ENCODE results near the gene RAP2B.
"Not testable (repeated sequence)": the region's sequence is repeated elsewhere in the genome, so short reads cannot be mapped to it uniquely, and the experiment has no call there.

Gene RAP2B

DNA sequence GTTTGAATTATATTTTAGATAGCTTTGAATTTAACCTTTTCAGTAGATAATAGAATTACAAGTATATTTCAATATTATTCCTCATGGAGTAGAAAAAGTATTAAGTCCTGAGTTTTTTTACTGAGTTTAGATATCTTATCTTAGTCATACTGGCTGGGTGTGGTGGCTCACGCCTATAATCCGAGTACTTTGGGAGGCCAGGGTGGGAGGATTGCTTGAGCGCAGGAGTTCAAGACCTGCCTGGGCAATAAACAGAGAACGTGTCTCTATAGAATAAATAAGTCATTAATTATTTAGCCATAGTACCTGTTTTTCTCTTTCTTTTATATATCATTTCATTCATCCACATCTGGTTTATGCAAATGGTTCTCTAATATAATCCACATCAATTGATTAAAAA, 9.9 kb downstream of the RAP2B start:
- H3K9ac ChIP-seq (ENCODE audit: low read depth, low read length), result no peak overlapping the region
- 91% methylated on average over 3 of the region's 4 CpGs for WGBS
- H3K4me3 ChIP-seq (ENCODE audit: low read length), result no peak overlapping the region
- H3K9me3 ChIP-seq (ENCODE audit: insufficient read depth, low read depth, low read length), result peaks cover 6% of the 10 kb centered on the region; the same call in 1 of the 2 replicates
- H3K27ac ChIP-seq (ENCODE audit: low read depth, low read length), result no peak overlapping the region
- no peaks in the 10 kb centered on the region for H3K27me3 ChIP-seq (ENCODE audit: insufficient read depth, low read length)
- H3K36me3 ChIP-seq (ENCODE audit: insufficient read depth, low read length), result peaks cover 3% of the 10 kb centered on the region; the same call in 1 of the 2 replicates
- 0 out of 2 replicates have a peak, but pooled peaks cover 10% of the 10 kb centered on the region for H3K4me1 ChIP-seq (ENCODE audit: insufficient read depth, low read length)

DNA sequence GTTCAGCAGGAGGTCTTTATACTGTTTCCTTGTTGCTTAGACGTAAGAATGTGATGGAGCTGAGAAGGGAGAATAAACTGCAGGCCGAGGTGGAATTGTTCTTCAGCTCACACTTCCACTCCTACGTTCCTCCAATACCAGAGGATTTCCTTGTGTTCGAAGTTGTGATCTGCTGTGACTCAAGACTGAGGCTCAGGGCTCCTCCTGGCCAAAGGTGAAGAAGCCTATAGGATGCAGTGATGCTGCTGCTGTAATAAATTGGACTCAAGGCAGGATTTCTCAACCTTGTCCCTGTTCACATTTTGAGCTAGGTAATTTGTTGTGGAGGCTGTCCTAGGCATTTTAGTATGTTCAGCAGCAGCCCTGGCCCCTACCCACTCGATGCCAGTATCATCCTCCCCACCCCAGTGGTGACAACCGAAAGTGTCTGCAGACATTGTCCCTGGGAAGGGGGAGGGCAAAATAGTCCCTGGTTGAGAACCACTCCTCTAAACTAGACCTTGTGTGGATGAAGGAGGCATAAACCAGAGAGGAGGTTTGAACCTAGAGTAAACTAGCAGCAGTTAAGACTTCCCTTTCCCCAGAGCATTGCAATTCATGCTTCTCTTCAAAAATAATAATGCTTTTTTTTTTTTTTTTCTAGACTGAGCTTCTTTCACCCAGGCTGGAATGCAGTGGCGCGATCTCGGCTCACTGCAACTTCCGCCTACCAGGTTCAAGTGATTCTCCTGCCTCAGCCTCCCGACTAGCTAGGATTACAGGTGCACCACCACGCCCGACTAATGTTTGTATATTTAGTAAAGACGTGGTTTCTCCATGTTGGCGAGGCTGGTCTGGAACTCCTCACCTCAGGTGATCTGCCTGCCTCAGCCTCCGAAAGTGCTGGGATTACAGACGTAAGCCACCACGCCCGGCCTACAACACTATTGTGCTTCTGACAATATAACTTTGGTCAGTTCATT, 11.1 kb downstream of the RAP2B start:
- peaks cover 6% of the 10 kb centered on the region; the same call in 1 of the 2 replicates for H3K9me3 ChIP-seq (ENCODE audit: insufficient read depth, low read depth, low read length)
- no peak overlapping the region for H3K4me3 ChIP-seq (ENCODE audit: low read length)
- WGBS, result 96% methylated on average over 17 of the region's 19 CpGs
- no peak overlapping the region for H3K27ac ChIP-seq (ENCODE audit: low read depth, low read length)
- no peaks in the 10 kb centered on the region for H3K27me3 ChIP-seq (ENCODE audit: insufficient read depth, low read length)
- 0 out of 2 replicates have a peak, but pooled peaks cover 3% of the 10 kb centered on the region for H3K36me3 ChIP-seq (ENCODE audit: insufficient read depth, low read length)
- no peak overlapping the region for H3K9ac ChIP-seq (ENCODE audit: low read depth, low read length)
- 0 out of 2 replicates have a peak, but pooled peaks cover 10% of the 10 kb centered on the region for H3K4me1 ChIP-seq (ENCODE audit: insufficient read depth, low read length)

- no peak overlapping the region for H3K9ac ChIP-seq (ENCODE audit: low read depth, low read length)
- peaks cover 6% of the 10 kb centered on the region; the same call in 1 of the 2 replicates for H3K9me3 ChIP-seq (ENCODE audit: insufficient read depth, low read depth, low read length)
- no peak overlapping the region for H3K27ac ChIP-seq (ENCODE audit: low read depth, low read length)
- H3K4me1 ChIP-seq (ENCODE audit: insufficient read depth, low read length), result 0 out of 2 replicates have a peak, but pooled peaks cover 10% of the 10 kb centered on the region
- H3K36me3 ChIP-seq (ENCODE audit: insufficient read depth, low read length), result no peaks in the 10 kb centered on the region
- H3K4me3 ChIP-seq (ENCODE audit: low read length), result no peak overlapping the region
- WGBS, result 85% methylated on average over 5 of the region's 6 CpGs
- H3K27me3 ChIP-seq (ENCODE audit: insufficient read depth, low read length), result no peaks in the 10 kb centered on the region
Observed at GRCh38 chr3:153173758-153174516, 11.9 kb downstream of the RAP2B start.

DNA sequence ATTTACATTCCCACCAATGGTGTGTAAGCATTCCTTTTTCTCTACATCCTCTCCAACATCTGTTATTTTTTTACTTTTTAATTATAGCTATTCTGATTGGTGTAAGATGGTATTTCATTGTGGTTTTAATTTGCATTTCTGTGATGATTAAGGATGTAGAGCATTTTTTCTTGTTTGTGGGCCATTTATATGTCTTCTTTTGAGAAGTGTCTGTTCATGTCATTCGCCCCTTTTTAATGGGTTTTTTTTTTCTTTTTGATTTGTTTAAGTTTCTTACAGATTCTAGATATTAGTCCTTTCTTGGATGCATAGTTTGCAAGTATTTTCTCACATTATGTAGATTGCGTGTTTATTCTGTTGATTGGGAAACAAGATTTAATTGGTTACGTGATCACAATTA, 14.2 kb downstream of the RAP2B start:
- Histone ChIP-seq H3K9me3 (ENCODE audit: insufficient read depth, low read depth, low read length) (peaks cover 6% of the 10 kb centered on the region; the same call in 1 of the 2 replicates), H3K27ac (ENCODE audit: low read depth, low read length) (no peak overlapping the region), H3K4me3 (ENCODE audit: low read length) (no peak overlapping the region), H3K36me3 (ENCODE audit: insufficient read depth, low read length) (no peaks in the 10 kb centered on the region), H3K4me1 (ENCODE audit: insufficient read depth, low read length) (0 out of 2 replicates have a peak, but pooled peaks cover 10% of the 10 kb centered on the region), H3K9ac (ENCODE audit: low read depth, low read length) (no peak overlapping the region), H3K27me3 (ENCODE audit: insufficient read depth, low read length) (no peaks in the 10 kb centered on the region)
- 97% methylated on average over 3 of the region's 3 CpGs for WGBS

GRCh38 chr3:153180860-153181372, 18.9 kb downstream of the RAP2B start:
- H3K9ac ChIP-seq (ENCODE audit: low read depth, low read length), result no peak overlapping the region
- WGBS, result 95% methylated on average over 1 of the region's 1 CpG
- H3K9me3 ChIP-seq (ENCODE audit: insufficient read depth, low read depth, low read length), result peaks cover 4% of the 10 kb centered on the region; the same call in 1 of the 2 replicates
- H3K36me3 ChIP-seq (ENCODE audit: insufficient read depth, low read length), result no peaks in the 10 kb centered on the region
- H3K27me3 ChIP-seq (ENCODE audit: insufficient read depth, low read length), result no peaks in the 10 kb centered on the region
- no peaks in the 10 kb centered on the region; the same call in 1 of the 2 replicates for H3K4me1 ChIP-seq (ENCODE audit: insufficient read depth, low read length)
- no peak overlapping the region for H3K27ac ChIP-seq (ENCODE audit: low read depth, low read length)
- no peak overlapping the region for H3K4me3 ChIP-seq (ENCODE audit: low read length)

DNA sequence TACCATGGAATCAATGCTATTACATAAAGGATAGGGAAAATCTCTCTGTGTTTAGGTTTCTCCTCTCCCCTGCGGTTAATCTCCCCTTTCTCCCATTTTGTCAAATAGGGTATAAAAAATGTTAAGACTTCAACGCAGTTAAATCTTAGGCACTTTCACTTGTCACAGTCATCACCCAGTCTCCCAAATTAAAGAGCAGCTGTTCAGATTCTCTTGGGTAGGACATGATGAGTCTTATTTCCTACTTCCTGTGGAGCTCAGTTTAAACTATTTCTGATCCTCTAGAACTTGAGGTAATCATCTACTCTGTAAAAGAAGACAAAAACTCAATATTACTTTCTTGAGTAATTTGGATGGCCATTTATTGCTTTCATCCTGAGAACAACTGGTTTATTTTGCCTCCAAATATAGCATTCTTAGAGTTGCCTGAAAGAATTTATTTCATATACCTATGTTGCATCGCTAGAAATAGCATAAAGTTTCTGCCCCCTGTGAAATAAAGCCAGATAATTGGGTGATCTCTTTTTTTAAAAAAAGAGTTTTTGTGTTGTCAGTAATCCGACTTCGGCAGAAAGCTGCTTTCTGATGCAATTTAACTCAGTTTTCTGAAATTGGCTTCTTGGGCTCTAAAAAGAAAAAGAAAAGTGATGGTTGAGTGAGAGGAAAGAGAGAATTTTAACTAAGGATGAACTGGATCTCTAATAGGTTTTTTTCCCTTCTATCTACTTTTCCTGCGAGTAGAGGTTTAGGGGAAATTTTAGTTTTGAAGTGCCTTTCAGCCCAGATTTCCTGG, 20.7 kb downstream of the RAP2B start:
- Histone ChIP-seq H3K27me3 (ENCODE audit: insufficient read depth, low read length) (no peaks in the 10 kb centered on the region), H3K4me3 (ENCODE audit: low read length) (no peak overlapping the region), H3K36me3 (ENCODE audit: insufficient read depth, low read length) (no peaks in the 10 kb centered on the region), H3K27ac (ENCODE audit: low read depth, low read length) (no peak overlapping the region), H3K4me1 (ENCODE audit: insufficient read depth, low read length) (no peaks in the 10 kb centered on the region; the same call in 1 of the 2 replicates), H3K9me3 (ENCODE audit: insufficient read depth, low read depth, low read length) (no peaks in the 10 kb centered on the region), H3K9ac (ENCODE audit: low read depth, low read length) (no peak overlapping the region)
- 97% methylated on average over 4 of the region's 6 CpGs for WGBS

DNA sequence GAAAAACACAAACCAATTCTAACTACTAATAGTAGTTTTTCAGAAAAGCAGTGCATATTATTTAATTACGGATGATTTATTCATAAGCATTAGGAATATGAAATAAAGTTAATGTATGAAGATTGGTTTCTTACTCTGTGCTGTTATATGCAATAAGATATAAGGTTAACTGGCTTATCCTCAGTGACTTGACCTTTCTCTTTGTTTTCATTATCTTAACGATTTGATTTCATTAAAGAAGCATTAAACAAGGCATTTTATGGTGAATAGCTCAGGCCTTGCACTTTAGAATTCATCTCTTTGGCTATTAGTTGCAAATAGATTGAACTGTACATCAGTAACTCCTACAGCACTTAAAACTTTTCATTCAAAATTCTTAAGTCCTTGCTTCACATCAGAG, 28.9 kb downstream of the RAP2B start:
- Histone ChIP-seq H3K9me3 (ENCODE audit: insufficient read depth, low read depth, low read length) (no peaks in the 10 kb centered on the region), H3K9ac (ENCODE audit: low read depth, low read length) (no peak overlapping the region), H3K27me3 (ENCODE audit: insufficient read depth, low read length) (no peaks in the 10 kb centered on the region), H3K4me3 (ENCODE audit: low read length) (no peak overlapping the region), H3K4me1 (ENCODE audit: insufficient read depth, low read length) (no peaks in the 10 kb centered on the region), H3K36me3 (ENCODE audit: insufficient read depth, low read length) (no peaks in the 10 kb centered on the region), H3K27ac (ENCODE audit: low read depth, low read length) (no peak overlapping the region)
- 94% methylated on average over 2 of the region's 2 CpGs for WGBS

DNA sequence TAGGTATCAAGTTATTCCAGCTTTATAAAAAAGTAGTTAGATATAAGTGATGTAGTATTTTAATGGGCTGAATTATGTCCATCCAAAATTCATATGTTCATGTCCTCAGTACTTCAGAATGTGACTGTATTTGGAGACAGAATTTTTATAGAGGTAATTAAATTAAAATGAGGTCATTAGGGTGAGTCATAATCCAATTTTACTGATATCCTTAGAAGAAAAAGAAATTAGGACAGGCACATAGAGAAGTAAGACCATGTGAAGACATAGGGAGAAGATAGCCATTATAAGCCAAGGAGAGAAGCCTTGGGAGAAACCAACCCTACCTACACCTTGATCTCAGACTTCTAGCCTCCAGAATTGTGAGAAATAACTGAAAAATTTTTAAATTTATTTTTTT, 30.3 kb downstream of the RAP2B start:
- H3K4me3 ChIP-seq (ENCODE audit: low read length), result no peak overlapping the region
- no peaks in the 10 kb centered on the region for H3K36me3 ChIP-seq (ENCODE audit: insufficient read depth, low read length)
- H3K27ac ChIP-seq (ENCODE audit: low read depth, low read length), result no peak overlapping the region
- no peaks in the 10 kb centered on the region for H3K9me3 ChIP-seq (ENCODE audit: insufficient read depth, low read depth, low read length)
- no peak overlapping the region for H3K9ac ChIP-seq (ENCODE audit: low read depth, low read length)
- no peaks in the 10 kb centered on the region for H3K27me3 ChIP-seq (ENCODE audit: insufficient read depth, low read length)
- no peaks in the 10 kb centered on the region for H3K4me1 ChIP-seq (ENCODE audit: insufficient read depth, low read length)

DNA sequence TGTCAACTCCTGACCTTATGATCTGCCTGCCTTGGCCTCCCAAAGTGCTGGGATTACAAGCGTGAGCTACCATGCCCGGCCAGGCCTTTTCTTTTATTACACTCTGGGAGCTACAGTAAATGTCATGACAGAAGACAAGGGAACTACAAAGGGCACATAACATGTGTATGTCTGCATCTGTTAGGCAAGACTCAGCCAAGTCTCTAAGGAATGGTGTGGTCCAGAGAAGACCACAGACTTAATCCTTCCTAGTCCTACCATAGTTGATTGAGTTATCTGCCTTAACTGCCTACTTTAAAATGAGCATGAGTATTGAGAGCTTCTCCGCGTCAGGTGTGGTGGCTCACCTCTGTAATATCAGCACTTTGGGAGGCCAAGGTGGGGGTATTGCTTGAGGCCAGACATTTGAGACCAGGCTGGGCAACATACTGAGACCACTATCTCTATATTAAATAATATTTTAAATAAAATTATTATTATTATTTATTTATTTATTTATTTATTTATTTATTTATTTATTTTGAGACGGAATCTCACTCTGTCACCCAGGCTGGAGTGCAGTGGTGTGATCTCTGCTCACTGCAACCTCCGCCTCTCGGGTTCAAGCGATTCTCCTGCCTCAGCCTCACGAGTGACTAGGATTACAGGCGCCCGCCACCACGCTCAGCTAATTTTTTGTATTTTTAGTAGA, 31.9 kb downstream of the RAP2B start:
- WGBS, result 96% methylated on average over 12 of the region's 12 CpGs
- not testable (repeated sequence) for H3K9ac ChIP-seq (ENCODE audit: low read depth, low read length); H3K36me3 ChIP-seq (ENCODE audit: insufficient read depth, low read length); H3K27me3 ChIP-seq (ENCODE audit: insufficient read depth, low read length); H3K27ac ChIP-seq (ENCODE audit: low read depth, low read length); H3K9me3 ChIP-seq (ENCODE audit: insufficient read depth, low read depth, low read length); H3K4me3 ChIP-seq (ENCODE audit: low read length); H3K4me1 ChIP-seq (ENCODE audit: insufficient read depth, low read length)

GRCh38 chr3:153195349-153195879, 33.4 kb downstream of the RAP2B start:
- H3K4me3 ChIP-seq (ENCODE audit: low read length), result no peak overlapping the region

More at GRCh38 chr3:153195349-153195879, 33.4 kb downstream of the RAP2B start:
- no peaks in the 10 kb centered on the region for H3K4me1 ChIP-seq (ENCODE audit: insufficient read depth, low read length)
- no peaks in the 10 kb centered on the region for H3K9me3 ChIP-seq (ENCODE audit: insufficient read depth, low read depth, low read length)
- H3K27me3 ChIP-seq (ENCODE audit: insufficient read depth, low read length), result no peaks in the 10 kb centered on the region
- no peak overlapping the region for H3K9ac ChIP-seq (ENCODE audit: low read depth, low read length)
- no peaks in the 10 kb centered on the region for H3K36me3 ChIP-seq (ENCODE audit: insufficient read depth, low read length)
- WGBS, result 92% methylated on average over 5 of the region's 5 CpGs
- no peak overlapping the region for H3K27ac ChIP-seq (ENCODE audit: low read depth, low read length)

All from HUES64 (cell line).